AG09319 (cell line): ENCODE measurements around the gene SAPCD2.

Source experiments
- DNase-seq: peaks from one replicate; pipeline ENCODE4 v3.0.0-alpha.2; 2010; ENCODE audit warnings: low read depth; ENCODE audit errors: extremely low read depth
- TF ChIP-seq, protein P1 (sequence below): IDR thresholded peaks from 2 replicates; pipeline ENCODE4 v1.5.1; 2011; ENCODE audit warnings: low read depth, mild to moderate bottlenecking, inconsistent platforms, low read length, moderate library complexity

SAPCD2 gene

DNA sequence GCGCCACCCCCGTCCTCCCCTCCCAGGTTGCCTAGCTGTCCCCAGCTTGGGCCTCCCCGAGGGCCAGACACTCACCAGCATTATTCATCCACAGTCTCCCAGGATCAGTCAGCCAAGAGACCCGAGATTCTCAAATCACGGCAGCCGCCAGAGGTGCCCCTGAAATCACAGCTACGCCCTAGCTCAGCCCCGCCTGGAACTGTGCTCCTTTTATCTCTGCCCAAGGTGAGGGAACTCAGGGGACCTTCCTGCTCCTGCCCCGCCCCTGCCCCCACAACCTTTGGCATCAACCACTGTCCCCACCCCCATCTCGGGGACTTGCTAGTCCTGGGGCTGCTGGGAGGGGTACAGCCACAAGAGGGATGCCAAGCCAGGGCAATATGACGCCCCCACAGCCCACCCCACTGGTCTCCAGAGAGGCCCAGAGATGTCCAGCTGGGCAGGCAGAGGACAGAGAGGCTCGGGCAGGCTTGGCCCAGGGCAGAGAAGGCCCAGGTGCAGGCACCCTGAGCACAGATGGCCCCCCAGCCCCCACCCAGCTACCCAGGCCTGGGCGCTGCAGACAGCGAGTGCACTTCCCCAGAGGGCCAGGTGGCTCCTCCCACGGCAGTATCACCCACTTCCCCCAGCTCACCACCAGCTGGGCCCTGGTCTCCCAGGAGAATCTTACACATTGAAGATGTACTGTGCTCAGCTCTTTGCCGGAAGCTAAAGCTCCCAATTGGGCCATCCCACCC lies 38.3 kb downstream of the SAPCD2 start, which contains the start of gene FUT7:
FUT7 (minus strand) TSS at position 185 of the 737 bp plus-strand sequence; CDS start at position 88, 97 bp downstream.
- TF ChIP-seq, protein P1, sequence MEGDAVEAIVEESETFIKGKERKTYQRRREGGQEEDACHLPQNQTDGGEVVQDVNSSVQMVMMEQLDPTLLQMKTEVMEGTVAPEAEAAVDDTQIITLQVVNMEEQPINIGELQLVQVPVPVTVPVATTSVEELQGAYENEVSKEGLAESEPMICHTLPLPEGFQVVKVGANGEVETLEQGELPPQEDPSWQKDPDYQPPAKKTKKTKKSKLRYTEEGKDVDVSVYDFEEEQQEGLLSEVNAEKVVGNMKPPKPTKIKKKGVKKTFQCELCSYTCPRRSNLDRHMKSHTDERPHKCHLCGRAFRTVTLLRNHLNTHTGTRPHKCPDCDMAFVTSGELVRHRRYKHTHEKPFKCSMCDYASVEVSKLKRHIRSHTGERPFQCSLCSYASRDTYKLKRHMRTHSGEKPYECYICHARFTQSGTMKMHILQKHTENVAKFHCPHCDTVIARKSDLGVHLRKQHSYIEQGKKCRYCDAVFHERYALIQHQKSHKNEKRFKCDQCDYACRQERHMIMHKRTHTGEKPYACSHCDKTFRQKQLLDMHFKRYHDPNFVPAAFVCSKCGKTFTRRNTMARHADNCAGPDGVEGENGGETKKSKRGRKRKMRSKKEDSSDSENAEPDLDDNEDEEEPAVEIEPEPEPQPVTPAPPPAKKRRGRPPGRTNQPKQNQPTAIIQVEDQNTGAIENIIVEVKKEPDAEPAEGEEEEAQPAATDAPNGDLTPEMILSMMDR, result no peak
- no peak for DNase-seq

DNA sequence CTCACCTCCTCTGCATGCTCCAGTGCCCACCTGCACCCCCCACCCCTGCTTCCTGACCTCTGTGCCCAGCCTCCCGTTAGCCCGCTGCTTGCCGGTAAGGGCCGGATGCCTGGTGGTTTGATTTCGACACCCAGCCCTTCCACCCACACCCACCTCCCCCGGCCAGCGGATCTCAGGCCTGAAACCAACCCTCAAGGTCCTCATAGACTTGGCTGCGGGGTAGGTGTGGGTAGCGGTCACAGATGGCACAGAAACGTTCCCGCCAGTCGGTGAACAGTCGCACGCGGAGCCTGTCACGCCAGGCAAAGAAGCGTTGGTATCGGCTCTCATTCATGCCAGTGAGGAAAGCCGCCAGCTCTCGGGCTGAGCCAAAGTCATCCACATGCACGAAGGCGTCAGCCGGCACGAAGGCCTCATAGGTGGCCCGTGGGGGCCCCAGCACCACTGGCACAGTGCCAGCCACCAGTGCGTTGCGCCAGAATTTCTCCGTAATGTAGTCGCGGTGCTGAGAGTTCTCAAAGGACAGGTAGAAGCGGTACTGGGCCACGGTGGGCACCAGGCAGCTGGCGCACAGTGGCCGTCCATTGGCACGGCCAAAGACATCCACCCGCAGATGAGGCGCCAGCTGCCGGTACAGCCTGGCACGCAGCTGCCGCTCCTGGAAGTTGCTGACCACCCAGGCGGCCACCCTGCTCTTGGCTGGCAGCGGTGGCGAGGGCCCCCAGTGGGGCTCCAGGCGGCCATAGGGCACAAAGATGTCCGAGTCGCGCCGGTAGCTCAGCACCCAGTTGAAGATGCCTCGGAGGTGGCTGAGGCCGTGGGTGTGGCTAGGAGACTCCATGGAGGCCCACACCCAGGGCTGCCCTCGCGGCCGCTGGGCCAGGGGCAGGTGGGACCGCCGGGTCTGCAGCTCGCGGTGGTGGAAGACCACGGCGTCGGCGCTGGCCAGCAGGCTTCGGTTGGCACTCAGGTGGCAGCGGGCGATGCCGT lies 39.5 kb downstream of the SAPCD2 start:
- DNase-seq, result no peak
- TF ChIP-seq, protein P1, result no peak

DNA sequence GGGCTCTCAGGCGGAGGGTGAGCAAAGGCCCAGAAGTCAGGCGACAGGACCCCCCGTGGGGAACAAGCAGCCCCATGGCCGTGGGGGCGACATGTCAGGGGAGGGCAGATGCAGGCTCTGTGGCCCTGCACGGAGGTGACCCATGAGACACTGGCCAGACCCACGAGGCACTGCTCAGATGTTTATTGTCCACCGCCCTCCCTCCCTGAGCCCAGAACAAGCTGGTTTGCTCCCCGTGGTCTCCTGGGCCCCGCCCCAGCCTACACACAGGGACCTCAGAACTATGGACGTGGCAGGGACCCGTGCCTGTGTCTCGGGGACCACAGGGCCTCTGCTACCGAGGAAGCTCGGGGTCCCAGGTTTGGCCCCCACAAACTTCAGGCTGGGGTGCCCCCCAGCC lies 40.4 kb downstream of the SAPCD2 start:
- DNase-seq, result no peak
- TF ChIP-seq, protein P1, result no peak

DNA sequence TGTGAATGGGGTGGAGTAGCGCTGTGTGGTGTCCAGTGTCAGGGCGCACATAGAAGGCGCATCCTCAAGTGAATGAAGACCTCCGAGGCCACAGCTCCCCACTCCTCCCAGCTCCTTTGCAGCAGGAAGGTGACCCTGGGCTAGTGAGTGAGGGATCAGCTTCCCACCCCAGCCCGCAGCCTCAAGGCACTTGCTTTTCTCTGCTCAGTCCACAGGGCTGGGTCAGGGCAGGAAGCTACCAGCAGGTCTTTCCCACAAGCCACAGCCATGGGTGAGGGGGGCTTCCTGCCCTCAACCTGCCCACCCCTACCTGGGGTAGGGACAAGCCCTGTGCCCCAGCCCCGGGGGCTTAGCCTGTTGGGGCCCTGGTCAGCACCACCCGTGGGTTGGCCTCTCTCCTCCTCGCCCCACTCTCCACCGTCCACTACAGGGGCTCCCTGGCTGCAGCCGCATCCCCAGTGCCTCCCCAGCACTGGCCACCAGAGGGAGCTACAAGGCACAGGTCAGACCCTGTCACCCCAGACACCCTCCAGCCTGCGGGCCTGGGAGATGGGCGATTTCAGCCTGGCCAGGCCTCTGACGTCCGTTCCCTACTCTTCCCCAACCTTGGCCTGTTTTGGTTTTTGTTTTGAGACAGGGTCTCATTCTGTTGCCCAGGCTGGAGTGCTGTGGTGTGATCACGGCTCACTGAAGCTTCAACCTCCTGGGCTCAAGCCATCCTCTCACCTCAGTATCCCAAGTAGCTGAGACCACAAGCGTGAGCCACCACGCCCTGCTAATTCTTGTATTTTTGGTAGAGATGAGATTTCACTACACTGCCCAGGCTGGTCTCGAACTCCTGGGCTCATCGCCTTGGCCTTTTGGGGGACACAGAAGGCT lies 41.1 kb downstream of the SAPCD2 start:
- DNase-seq, result no peak
- TF ChIP-seq, protein P1, result peak; percentile 93

DNA sequence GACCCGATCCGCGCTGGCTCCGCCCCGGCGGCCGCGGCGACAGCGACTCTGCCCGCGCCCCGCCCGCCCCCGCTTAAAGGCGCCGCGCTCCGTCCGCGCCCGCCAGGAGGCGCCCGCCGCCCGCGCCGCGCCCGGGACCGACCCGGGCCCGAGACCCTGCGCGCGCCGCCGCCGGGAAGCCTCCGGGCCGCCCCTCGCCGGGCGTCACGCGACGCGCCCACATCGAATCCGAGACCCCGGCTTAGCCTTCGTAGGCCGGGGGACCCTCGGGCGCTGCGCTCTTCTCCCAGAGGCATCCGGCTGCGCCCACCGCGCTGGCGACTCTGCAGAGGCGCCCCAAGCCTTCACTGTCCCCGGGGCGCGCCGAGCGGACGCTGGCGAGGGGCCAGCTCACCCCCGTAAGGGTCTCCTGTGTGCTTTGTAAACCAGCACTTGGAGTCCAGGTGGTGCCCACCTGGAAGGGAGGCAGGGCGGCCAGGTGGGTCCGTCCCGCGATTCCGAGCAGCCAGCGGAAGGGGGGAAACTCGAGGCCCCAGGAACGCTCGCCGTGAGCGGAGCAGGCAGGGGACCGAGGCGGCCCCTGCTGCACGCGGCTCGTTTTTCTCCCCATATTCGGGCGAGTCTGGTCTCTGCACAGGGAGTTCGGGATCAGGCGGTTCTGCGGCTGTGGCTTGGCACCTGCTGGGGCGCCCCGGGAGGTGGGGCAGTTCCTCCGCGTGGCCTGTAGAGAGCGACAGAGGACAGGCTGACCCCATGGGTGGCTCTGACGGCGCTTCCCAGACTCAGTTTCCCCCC lies 41.9 kb downstream of the SAPCD2 start:
- DNase-seq, result no peak
- TF ChIP-seq, protein P1, result peak; percentile 34

DNA sequence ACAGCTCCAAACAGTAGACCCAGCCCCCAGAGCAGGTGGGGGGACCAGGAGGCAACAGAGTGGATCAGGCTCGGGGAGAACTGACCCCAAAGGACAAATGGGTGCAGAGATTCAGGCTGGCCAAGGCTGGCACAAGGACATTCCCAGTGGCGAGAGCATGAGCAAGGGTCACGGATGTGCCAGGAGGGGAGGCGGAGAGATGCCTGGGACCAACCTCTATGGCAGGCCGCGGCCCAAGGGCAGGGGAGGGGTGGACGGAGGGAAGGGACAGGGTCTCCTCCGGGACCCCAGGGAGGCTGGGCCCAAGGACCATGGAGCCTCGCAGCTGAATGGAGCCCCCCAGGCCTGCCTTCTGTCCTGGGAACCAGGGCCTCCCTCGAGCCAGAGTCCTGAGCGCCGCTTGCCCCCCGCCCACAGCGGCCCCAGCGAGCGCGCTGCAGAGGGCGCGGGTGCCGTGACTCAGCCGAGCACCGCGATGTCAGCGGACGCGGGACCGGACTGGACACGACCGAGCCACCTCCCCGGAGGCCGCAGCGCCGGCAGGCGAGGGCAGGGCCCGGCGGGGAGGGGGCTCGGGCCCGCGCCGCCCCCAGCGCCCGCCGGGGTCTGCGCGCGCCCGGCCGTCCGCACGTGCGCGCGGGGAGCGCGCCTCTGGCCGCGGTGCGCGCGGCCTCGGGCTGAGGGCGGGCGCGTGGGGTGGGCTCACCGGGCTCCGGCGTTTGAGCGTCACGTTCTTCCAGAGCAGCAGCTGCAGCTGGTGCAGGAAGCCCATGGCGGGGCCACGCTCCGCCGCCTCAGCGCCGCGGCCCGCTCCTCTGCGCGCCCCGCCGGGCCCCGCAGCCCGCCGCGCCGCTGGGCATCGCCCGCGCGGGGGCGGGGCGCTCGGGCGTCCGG lies 42.7 kb downstream of the SAPCD2 start, which contains the start of gene ABCA2:
ABCA2 (minus strand) TSS at position 869 of the 894 bp plus-strand sequence; CDS start at position 772, 97 bp downstream.
- no peak for DNase-seq
- TF ChIP-seq, protein P1, result no peak
